GM12872 (cell line): ENCODE results near the gene CASZ1.

Source experiments
- TF ChIP-seq, protein P1 (sequence below): IDR thresholded peaks from 3 replicates; pipeline ENCODE4 v1.5.1; 2011; ENCODE audit warnings: low read depth, mild to moderate bottlenecking, low read length, moderate library complexity; ENCODE audit not compliant: insufficient read depth

The CASZ1 gene

DNA sequence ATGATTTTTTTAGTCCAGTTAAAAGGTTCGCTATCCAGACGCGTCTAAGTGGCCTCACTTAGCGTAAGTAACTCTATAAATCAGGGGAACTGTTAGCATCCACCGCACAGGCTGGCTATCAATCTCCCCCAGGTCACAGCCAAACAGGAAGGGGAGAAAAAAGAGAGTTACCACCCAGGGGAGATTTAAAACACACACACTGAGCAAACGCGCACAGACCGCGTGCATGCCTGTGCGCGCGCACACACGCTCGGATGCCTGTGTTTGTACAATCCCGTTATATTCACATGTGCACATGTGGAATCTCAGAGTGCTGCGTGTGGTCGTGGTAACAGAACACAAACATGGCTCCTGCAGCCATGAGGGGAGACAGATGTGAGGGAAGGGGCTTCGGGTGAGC is 125.4 kb downstream of the CASZ1 start:
- TF ChIP-seq, protein P1, sequence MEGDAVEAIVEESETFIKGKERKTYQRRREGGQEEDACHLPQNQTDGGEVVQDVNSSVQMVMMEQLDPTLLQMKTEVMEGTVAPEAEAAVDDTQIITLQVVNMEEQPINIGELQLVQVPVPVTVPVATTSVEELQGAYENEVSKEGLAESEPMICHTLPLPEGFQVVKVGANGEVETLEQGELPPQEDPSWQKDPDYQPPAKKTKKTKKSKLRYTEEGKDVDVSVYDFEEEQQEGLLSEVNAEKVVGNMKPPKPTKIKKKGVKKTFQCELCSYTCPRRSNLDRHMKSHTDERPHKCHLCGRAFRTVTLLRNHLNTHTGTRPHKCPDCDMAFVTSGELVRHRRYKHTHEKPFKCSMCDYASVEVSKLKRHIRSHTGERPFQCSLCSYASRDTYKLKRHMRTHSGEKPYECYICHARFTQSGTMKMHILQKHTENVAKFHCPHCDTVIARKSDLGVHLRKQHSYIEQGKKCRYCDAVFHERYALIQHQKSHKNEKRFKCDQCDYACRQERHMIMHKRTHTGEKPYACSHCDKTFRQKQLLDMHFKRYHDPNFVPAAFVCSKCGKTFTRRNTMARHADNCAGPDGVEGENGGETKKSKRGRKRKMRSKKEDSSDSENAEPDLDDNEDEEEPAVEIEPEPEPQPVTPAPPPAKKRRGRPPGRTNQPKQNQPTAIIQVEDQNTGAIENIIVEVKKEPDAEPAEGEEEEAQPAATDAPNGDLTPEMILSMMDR, result no peak

DNA sequence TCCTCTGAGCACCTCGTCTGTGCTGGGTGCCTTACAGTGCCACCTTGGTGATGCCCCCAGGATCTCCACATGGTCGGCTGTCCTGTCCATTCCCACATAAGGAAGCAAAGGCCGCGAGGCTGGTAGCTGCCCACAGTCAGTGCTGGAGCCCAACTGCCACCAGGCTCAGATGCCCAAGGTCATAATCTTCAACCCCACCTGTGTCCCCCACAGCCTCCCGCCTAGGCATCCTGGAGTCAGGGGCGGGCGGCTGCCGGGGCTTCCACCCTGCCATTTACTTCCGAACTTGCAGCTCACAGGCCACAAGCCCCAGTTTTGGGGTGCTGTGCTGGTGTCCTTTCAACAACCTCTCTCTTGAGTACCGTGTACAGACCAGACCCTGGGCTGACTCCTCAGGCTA is 126.3 kb downstream of the CASZ1 start:
- TF ChIP-seq, protein P1, result no peak

DNA sequence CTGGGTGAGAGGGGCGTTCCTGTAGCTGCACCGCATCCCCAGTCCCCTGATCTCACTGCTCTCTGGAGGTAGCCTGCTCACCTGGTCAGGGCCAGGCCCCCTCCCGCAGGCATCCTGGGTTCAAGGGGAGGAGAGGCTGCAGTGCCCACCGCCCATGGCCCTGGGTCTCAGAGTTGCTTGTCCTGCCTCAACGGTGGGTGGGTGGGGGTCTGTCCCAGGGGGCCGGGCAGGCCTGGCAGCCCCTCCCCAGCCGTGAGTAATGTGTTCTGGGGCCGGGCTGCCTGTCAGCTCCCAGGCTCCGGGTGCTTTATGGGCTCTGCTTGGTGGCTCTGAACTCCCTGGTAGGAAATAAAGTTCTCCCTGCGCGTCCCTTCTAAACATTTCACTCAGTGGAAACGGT is 126.9 kb downstream of the CASZ1 start:
- TF ChIP-seq, protein P1, result no peak

DNA sequence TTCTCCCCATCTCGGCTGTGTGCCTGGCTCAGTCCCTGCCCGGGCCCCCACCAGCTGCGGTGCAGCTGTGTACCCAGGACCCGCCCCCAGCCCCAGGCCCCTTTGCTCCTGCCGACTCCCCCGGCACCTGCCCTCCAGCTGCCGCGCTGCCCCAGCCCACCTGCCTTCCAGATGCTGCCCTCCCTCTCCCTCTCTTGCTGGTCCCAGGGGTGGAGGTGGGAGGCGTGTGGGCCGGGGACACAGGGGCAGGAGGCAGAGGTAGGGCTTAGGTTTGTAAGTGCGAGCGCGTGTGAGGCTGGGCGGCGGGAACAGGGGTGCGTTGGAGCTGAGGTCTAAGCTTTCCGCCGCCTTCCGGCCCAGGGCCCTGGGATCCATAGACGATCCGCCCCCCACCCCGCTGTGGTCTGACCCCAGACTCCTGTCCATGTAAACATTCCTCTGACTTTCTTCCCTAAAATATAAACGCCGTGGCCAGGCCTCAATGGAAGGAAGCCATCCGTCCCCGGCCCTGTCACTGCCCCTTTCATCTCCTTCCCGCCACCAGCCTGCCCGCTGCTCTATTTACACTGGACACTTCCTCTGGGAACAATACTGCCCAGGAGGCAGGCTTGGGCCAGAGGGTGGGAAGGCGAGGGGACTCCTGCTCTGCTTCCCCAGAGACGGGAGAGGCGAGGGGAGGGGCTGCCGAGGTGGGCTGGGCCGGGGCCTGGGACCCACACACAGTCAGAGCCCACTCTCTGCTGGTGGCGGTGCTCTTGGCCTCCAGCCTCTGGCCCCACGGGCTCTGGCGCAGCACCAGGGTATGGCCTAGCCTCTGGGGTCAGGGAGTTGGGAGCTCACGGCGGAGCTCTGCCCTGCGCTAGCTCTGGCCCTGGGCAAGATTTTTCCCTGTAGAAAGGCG is 128.3 kb downstream of the CASZ1 start:
- TF ChIP-seq, protein P1, result no peak

DNA sequence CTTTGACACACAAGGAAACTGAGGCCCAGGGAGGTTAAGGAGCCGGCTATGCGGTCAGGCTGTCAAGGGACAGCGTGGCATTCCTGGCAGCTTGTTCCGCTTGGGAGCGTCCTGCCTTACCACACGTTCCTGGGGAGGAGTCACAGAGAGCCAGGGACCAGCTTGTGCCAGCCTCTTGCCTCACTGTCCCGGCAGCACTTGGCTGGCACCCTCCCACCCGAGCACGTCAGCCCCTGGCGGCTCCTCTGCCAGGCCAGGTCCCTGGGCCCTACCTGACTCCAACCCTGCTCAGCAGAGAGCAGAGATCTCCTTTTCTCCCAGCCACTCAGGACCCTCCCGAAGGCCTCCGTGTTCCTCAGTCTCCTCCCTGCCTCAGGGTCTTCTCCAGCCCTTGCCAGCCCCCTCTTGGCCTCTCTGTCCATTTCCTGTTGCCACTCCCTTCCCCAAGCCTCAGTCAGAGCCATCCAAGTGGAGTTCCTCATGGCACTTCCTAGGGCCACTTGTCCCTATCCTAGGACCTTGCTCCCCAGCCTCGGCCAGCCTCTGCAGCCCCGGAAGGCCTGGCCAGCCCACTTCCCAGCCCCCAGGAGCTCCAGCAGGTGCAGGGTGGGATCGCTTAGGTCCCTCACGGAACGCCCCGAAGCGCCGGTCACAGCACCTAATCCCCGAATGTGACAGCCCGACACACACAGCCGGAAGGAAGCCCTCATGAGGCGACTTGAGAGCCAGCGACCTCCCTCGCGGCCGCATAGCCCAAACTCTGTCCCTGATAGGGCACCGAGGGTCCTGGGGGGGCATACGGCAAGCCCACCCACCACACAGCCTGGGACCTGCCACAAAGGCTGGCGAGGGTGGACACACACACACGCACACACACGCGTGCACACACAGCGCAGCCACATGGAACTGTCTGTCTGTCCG is 130.3 kb downstream of the CASZ1 start:
- TF ChIP-seq, protein P1, result no peak

DNA sequence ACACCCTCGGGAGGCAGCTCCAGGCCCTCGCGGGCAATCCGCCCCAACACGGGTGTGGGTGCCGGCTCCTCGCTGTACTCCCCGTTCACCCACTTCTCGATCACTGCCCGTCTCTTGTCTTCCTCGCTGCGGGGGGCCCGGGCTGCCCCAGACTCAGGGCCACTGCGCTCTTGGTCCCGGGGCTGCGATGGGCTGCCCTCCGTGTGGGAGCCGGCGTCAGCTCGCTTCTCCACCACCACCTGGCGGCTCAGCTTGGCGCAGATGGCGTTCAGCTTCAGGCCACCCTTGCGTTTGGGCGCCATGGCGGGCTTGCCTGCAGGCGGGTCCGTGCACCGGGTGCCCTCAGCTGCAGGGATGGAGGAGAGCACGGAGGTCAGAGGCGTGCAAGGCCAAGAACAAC is 131.2 kb downstream of the CASZ1 start:
- TF ChIP-seq, protein P1, result no peak

DNA sequence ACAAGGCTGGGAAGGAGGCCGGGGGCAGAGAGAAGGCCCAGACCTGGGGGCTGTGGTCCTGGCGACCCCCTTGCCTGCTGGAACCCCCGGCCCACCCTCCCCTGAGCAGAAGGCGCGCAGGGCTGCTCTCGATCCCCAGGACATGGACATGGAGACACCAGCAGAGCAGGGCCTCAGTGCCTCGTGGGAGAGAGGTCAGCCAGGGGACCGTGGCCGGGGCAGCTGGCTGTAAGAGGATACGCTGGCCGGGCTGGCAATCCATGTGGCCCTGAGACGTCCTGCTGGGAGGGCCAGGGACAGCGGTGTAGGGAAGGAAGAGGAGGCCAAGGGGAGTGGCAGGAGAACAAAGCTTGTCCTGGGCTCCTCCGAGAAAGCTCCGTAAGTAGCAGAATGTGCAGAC is 132.2 kb downstream of the CASZ1 start:
- TF ChIP-seq, protein P1, result no peak
